ENCODE data around the gene DOHH. TPM values are rescaled to one million over a fixed set of nuclear protein-coding genes. Genes with fewer than 3 reads are reported as not detected.
A peak's percentile ranks its signal among the peaks of the same experiment; 100 is the strongest.

The DOHH gene
- total RNA-seq, 1 experiment from 2014 or later: 0.89 TPM

DNA sequence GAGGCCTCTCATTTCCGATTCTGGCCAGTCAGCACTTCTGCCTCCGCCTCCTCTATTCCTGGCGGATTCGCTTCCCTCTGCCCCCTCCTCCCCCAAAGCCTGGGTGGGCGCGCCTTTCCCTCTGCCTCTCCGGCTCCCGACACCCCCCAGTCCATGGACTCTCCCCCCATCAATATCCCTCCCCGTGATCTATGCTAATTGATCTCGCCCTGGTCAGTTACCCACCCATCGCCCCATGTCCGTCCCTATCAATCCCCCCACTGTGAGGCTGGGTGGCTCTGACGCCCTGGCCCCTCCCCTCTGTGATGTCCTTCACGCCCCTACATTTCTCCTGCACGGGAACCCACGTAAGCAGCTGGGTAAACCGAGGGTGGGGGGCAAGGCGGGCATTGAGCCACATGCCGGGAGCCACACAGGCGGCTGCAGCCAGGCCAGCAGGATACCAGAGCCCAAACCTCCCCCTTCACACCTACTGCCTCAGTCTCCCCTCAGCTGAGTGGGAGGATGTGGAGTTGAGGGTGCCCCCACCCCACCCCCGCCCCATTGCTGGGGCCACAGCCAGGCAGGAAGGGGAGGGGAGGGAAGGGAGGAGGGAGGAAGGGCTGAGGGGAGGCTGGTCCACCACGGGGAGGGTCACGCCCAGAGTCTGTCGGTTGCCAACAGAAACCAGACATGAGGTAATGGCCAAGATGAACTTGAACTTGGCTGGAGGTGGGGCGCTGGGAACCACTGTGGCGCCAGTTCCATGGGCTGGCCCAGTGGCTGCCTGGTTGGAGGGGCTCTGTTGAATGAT is 41.2 kb downstream of the DOHH start:
- no peak overlapping the region for H3K4me2 ChIP-seq (ENCODE audit: low read depth, low read length, poor library complexity, severe bottlenecking)
- H3K79me2 ChIP-seq (ENCODE audit: low read length): no peaks in the 10 kb centered on the region
- H3K27me3 ChIP-seq (ENCODE audit: low read length): no peaks in the 10 kb centered on the region
- peaks cover 15% of the 10 kb centered on the region for H3K4me1 ChIP-seq (ENCODE audit: low read length)
- no peak overlapping the region for H3K27ac ChIP-seq (ENCODE audit: low read length)
- DNase-seq: no peak
- H4K20me1 ChIP-seq (ENCODE audit: insufficient read depth, low read depth, low read length): no peaks in the 10 kb centered on the region
- no peaks in the 10 kb centered on the region for H3K9me3 ChIP-seq (ENCODE audit: low read length)
- H3K9ac ChIP-seq (ENCODE audit: low read length): no peak overlapping the region
- no peaks in the 10 kb centered on the region for H3K9me2 ChIP-seq (replicated peaks; ENCODE audit: insufficient read depth, low read length)
- H3K4me3 ChIP-seq (ENCODE audit: low read length): no peak overlapping the region
- H3K36me3 ChIP-seq (ENCODE audit: insufficient read depth, low read length): no peaks in the 10 kb centered on the region
- H2AFZ ChIP-seq (ENCODE audit: low read length): no peak overlapping the region

DNA sequence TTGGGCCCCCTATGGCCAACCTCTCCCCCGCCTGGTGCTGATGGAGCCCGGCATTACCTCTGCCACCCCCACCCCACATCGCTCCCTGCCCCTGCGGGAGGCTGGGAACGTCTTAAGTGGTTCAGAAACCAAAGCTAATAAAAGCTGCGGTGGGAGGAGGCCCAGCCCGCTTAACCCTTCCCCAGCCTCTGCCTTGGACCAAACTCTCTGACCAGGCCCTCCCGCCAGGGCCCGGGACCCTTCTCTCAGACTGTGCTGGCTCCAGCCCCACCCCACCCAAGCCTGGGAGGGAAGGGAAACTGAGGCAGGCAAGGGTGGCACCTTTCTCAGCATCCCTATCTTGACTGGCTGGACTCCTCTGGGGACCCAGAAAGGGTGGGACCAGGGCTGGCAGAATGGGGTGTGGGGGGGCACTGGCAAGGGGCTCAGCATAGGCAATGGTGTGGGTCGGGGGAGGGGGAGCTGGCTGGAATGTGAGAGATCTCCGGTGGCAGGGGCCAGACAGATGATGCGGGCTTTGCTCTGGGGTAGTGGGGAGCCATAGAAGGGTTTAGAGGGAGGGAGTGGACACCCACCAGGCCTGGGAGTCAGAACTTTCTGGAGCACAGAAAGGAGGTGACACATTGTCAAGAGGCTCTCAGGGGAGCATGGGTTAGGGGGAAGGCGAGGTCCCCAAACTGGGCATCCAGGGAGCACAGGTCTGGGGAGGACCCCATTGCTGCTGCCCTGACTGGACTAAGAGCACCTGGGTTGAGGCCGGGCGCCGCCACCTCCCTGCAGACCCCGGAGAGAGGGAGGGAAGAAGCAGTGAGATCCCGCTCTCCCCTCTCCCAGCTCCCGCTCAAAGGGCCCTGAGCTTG is 42.0 kb downstream of the DOHH start:
- Histone ChIP-seq H3K36me3 (ENCODE audit: insufficient read depth, low read length) (no peaks in the 10 kb centered on the region), H3K27me3 (ENCODE audit: low read length) (no peaks in the 10 kb centered on the region)

DNA sequence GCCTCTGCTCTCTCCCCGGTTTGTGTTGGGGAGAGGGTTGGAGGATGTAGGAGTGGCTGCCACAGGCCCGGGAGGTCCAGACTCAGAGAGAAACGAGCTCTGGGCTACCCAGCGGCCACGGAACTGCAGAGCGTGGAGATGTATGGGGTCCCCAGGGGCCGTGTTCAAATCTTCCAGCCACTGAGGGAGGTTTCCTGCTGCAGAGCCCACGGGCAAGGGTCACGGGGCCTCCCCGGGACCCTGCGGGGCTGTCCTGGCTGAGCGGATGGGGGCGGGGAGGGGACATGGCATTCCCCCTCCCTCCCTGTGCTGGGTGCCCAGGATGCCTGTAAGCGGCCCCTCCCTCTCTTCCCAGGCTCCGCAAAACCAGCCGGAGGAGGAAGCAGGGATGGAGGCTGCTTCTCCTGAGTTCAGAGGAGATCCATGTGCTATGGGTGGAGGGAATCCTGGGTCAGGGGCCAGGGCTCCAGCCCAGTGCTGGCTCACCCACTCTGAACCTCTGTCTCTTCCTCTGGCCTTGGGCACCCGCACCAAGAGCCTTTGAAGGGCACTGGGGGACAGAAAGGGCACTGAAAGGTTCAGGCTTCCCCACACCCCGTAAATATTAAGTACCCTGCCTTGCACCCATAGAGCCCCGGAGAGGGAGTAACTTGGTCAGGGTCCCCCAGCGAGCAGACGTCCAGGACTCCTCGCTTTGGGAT is 42.8 kb downstream of the DOHH start:
- H3K9ac ChIP-seq (ENCODE audit: low read length): no peak overlapping the region
- DNase-seq: peak; percentile 61
- no peak overlapping the region for H3K27ac ChIP-seq (ENCODE audit: low read length)
- no peaks in the 10 kb centered on the region for H3K27me3 ChIP-seq (ENCODE audit: low read length)
- H3K9me2 ChIP-seq (replicated peaks; ENCODE audit: insufficient read depth, low read length): no peaks in the 10 kb centered on the region
- no peaks in the 10 kb centered on the region for H3K9me3 ChIP-seq (ENCODE audit: low read length)
- H3K4me3 ChIP-seq (ENCODE audit: low read length): no peak overlapping the region
- H2AFZ ChIP-seq (ENCODE audit: low read length): no peak overlapping the region
- peaks cover 15% of the 10 kb centered on the region for H3K4me1 ChIP-seq (ENCODE audit: low read length)
- no peaks in the 10 kb centered on the region for H3K36me3 ChIP-seq (ENCODE audit: insufficient read depth, low read length)
- no peaks in the 10 kb centered on the region for H3K79me2 ChIP-seq (ENCODE audit: low read length)
- no peak overlapping the region for H3K4me2 ChIP-seq (ENCODE audit: low read depth, low read length, poor library complexity, severe bottlenecking)
- H4K20me1 ChIP-seq (ENCODE audit: insufficient read depth, low read depth, low read length): no peaks in the 10 kb centered on the region

More for the DNA sequence above, 42.0 kb downstream of the DOHH start:
- Histone ChIP-seq H3K9me3 (ENCODE audit: low read length) (no peaks in the 10 kb centered on the region), H3K27ac (ENCODE audit: low read length) (no peak overlapping the region), H3K4me1 (ENCODE audit: low read length) (peaks cover 15% of the 10 kb centered on the region), H4K20me1 (ENCODE audit: insufficient read depth, low read depth, low read length) (no peaks in the 10 kb centered on the region), H3K9ac (ENCODE audit: low read length) (no peak overlapping the region), H3K4me3 (ENCODE audit: low read length) (no peak overlapping the region), H3K79me2 (ENCODE audit: low read length) (no peaks in the 10 kb centered on the region), H3K9me2 (replicated peaks; ENCODE audit: insufficient read depth, low read length) (no peaks in the 10 kb centered on the region), H3K4me2 (ENCODE audit: low read depth, low read length, poor library complexity, severe bottlenecking) (no peak overlapping the region), H2AFZ (ENCODE audit: low read length) (no peak overlapping the region)
- DNase-seq: no peak

DNA sequence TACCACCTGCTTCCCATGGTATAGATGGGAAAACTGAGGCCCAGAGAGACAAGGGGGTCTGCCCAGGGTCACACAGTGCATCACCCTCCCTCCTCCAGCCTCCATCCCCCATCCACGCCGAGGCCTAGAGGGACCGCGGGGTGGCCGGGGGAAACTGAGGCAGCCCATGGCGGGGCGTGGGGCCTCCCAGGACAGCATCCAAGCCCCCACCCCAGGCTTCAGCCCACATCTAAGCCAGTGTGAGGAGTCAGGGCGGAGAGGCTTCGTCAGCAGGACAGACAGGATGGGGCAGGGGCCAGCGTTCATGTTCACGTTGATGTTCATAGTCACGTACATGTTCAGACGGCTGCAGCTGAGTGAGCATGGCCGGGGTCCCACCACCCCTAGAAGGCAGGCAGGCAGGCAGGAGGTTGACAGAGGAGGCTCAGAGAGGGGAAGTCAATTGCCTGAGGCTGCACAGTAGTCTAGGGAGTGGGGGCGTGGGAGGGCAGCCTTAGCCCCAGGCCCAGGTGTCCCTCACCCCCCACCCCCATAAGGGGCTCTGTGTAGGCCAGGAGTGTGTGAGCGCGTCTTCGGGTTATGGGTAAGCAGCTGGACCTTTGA is 43.4 kb downstream of the DOHH start:
- Histone ChIP-seq H3K4me2 (ENCODE audit: low read depth, low read length, poor library complexity, severe bottlenecking) (no peak overlapping the region), H3K9me3 (ENCODE audit: low read length) (no peaks in the 10 kb centered on the region), H3K27me3 (ENCODE audit: low read length) (no peaks in the 10 kb centered on the region), H4K20me1 (ENCODE audit: insufficient read depth, low read depth, low read length) (no peaks in the 10 kb centered on the region), H3K36me3 (ENCODE audit: insufficient read depth, low read length) (no peaks in the 10 kb centered on the region), H2AFZ (ENCODE audit: low read length) (no peak overlapping the region), H3K4me1 (ENCODE audit: low read length) (peaks cover 15% of the 10 kb centered on the region), H3K4me3 (ENCODE audit: low read length) (no peak overlapping the region), H3K79me2 (ENCODE audit: low read length) (no peaks in the 10 kb centered on the region), H3K9ac (ENCODE audit: low read length) (no peak overlapping the region), H3K27ac (ENCODE audit: low read length) (no peak overlapping the region), H3K9me2 (replicated peaks; ENCODE audit: insufficient read depth, low read length) (no peaks in the 10 kb centered on the region)
- no peak for DNase-seq

DNA sequence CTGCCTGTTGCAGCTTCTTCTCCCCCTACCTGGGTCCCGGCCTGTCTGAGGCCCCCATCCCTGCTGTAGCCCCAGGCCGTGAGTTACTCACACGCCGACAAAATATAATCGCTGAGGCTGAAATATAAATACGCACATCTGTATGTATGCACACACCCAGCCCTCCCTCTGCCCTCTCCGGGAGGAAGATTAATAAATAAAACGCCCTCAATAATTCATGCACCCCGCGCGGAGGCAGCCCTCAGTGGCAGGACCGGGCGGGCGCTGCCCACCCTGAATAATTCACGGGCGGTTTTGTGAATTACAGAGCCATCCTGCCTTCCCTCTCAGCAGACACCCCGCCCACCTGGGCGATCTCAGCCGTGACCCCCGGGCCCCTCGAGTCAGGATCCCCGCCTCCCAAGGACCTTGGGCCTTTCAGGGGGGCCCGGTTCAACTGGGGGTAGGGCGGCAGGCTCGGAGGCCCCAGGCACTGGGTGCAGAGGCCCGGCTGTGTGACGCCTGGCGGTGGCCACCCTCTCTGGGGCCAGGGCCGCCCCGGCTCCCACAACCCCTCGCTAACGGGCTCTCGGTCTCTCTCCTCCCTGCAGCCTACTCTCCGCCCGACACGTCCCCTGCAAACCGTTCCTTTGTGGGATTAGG is 44.4 kb downstream of the DOHH start:
- Histone ChIP-seq H3K36me3 (ENCODE audit: insufficient read depth, low read length) (no peaks in the 10 kb centered on the region), H2AFZ (ENCODE audit: low read length) (no peak overlapping the region), H3K9me2 (replicated peaks; ENCODE audit: insufficient read depth, low read length) (no peaks in the 10 kb centered on the region), H3K9me3 (ENCODE audit: low read length) (no peaks in the 10 kb centered on the region), H3K4me2 (ENCODE audit: low read depth, low read length, poor library complexity, severe bottlenecking) (no peak overlapping the region), H3K9ac (ENCODE audit: low read length) (no peak overlapping the region), H3K79me2 (ENCODE audit: low read length) (no peaks in the 10 kb centered on the region), H3K4me1 (ENCODE audit: low read length) (peaks cover 15% of the 10 kb centered on the region), H4K20me1 (ENCODE audit: insufficient read depth, low read depth, low read length) (no peaks in the 10 kb centered on the region), H3K4me3 (ENCODE audit: low read length) (no peak overlapping the region), H3K27me3 (ENCODE audit: low read length) (no peaks in the 10 kb centered on the region), H3K27ac (ENCODE audit: low read length) (no peak overlapping the region)
- no peak for DNase-seq

DNA sequence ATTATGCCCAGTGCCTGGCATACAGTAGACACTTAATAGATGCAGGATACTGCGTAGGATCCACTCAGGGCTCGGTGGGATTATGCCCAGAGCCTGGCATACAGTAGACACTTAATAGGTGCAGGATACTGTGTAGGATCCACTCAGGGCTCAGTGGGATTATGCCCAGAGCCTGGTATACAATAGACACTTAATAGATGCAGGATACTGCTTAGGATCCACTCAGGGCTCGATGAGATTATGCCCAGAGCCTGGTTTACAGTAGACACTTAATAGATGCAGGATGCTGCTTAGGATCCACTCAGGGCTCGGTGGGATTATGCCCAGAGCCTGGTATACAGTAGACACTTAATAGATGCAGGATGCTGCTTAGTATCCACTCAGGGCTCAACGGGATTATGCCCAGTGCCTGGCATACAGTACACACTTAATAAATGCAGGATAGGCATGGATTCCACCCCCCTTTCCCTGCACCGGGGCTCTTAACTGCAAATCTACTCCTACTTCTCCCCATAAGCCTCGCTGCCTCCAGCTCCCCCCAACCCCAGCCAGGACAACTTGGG is 45.0 kb downstream of the DOHH start:
- Histone ChIP-seq H3K4me2 (ENCODE audit: low read depth, low read length, poor library complexity, severe bottlenecking) (no peak overlapping the region), H3K36me3 (ENCODE audit: insufficient read depth, low read length) (no peaks in the 10 kb centered on the region), H3K79me2 (ENCODE audit: low read length) (no peaks in the 10 kb centered on the region), H4K20me1 (ENCODE audit: insufficient read depth, low read depth, low read length) (no peaks in the 10 kb centered on the region), H3K4me3 (ENCODE audit: low read length) (no peak overlapping the region), H3K4me1 (ENCODE audit: low read length) (peaks cover 15% of the 10 kb centered on the region), H3K9me2 (replicated peaks; ENCODE audit: insufficient read depth, low read length) (no peaks in the 10 kb centered on the region), H3K27me3 (ENCODE audit: low read length) (no peaks in the 10 kb centered on the region), H2AFZ (ENCODE audit: low read length) (no peak overlapping the region), H3K9me3 (ENCODE audit: low read length) (no peaks in the 10 kb centered on the region), H3K9ac (ENCODE audit: low read length) (no peak overlapping the region), H3K27ac (ENCODE audit: low read length) (no peak overlapping the region)
- DNase-seq: no peak

DNA sequence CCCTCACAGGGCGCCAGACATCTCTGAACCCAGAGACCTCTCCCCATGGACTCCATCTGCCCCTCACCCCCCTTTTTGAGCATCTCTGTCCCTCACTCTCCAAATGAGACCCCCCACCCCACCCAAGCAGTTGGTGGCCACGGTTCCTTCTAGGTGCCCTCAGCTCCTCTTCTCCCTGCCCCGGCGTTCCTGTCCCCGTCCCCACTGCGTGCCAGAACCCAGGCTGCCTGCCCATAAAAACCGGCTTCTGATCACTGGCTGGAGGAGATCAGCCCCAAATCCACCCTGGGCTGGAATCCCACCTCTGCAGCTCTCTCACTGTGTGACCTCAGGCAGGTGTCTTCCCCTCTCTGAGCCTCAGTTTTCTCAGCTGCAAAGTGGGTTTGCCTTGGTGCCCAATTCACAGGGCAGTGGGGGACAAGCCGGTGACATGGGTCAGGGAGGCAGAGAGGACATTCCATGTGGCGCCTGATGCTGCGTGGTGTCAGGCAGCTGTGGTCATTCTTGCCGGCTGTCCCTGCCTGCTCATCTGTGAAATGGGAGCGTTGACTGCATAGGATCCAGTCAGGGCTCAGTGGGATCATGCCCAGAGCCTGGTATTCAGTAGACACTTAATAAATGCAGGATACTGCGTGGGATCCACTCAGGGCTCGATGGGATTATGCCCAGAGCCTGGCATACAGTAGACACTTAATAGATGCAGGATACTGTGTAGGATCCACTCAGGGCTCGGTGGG is 45.6 kb downstream of the DOHH start:
- DNase-seq: no peak
- peaks cover 15% of the 10 kb centered on the region for H3K4me1 ChIP-seq (ENCODE audit: low read length)
- no peak overlapping the region for H3K4me3 ChIP-seq (ENCODE audit: low read length)
- no peak overlapping the region for H2AFZ ChIP-seq (ENCODE audit: low read length)
- no peaks in the 10 kb centered on the region for H3K36me3 ChIP-seq (ENCODE audit: insufficient read depth, low read length)
- H3K79me2 ChIP-seq (ENCODE audit: low read length): no peaks in the 10 kb centered on the region
- H3K9ac ChIP-seq (ENCODE audit: low read length): no peak overlapping the region
- no peak overlapping the region for H3K27ac ChIP-seq (ENCODE audit: low read length)
- no peaks in the 10 kb centered on the region for H3K27me3 ChIP-seq (ENCODE audit: low read length)
- H3K9me3 ChIP-seq (ENCODE audit: low read length): no peaks in the 10 kb centered on the region
- no peaks in the 10 kb centered on the region for H3K9me2 ChIP-seq (replicated peaks; ENCODE audit: insufficient read depth, low read length)
- no peak overlapping the region for H3K4me2 ChIP-seq (ENCODE audit: low read depth, low read length, poor library complexity, severe bottlenecking)
- no peaks in the 10 kb centered on the region for H4K20me1 ChIP-seq (ENCODE audit: insufficient read depth, low read depth, low read length)
